ENCODE results near the gene CEP95. TPM values are rescaled to one million over a fixed set of nuclear protein-coding genes. Genes with fewer than 3 reads are reported as not detected.
A peak's percentile ranks its signal among the peaks of the same experiment; 100 is the strongest.

The CEP95 gene
- total RNA-seq, 1 donor from 2014 or later, result 48.3 TPM

DNA sequence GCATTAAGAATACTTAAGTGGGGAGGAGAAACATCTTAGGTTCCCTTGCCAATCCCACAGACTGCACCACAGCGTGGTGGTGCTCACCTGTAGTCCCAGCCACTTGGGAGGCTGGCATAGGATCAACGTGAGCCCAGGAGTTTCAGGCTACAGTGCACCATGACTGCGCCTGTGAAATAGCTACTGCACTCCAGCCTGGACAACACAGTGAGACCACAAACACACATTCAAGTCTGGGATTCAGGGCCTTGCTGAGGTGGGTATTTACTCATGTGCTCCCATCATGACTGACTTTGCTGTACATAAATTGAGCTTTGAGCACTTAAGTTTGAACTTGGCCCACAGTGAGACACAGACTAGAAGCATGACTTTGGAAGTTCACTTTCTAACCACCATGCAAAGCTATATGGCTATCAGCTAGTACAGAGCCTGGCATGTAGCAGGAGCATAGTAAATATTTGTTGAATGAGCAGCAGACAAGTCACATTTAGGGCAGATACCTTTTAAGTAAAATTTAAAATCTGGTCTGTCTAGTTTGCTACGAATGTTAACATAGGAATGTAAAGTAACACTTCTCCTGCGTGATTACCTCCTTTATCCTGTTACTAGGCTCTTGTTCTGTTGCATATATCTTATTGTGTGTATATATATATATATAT is 33.5 kb downstream of the CEP95 start:
- Mint-ChIP-seq H3K27me3 (no peaks in the 10 kb centered on the region), H3K9me3 (no peaks in the 10 kb centered on the region), H3K4me1 (no peaks in the 10 kb centered on the region), H3K36me3 (ENCODE audit: low read depth) (peaks cover 37% of the 10 kb centered on the region), H3K4me3 (no peak overlapping the region), H3K27ac (no peak overlapping the region)
- DNase-seq, result no peak
- intact Hi-C loops (cut with micrococcal nuclease), result no loop called here

DNA sequence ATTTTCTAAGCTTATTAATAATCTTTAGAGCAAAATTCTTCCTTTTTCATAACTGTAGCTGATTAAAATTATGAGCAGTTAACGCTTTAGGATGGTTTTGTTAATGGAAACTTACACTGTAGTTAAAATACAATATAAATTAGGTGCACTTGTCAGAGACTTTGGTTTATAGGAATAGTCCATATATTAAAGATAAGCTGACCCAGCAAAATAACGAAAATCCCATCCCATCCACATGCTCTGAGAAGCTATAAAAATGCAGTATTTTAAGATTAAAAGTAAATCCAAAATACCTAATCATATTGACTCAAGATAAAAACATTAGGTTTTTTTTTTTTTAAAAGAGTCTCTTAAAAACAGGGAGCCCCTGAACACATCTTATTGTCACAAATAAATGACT is 38.0 kb downstream of the CEP95 start:
- no peak for DNase-seq
- Mint-ChIP-seq H3K9me3 (no peaks in the 10 kb centered on the region), H3K36me3 (ENCODE audit: low read depth) (peaks cover 20% of the 10 kb centered on the region), H3K4me1 (no peaks in the 10 kb centered on the region), H3K4me3 (no peak overlapping the region), H3K27ac (no peak overlapping the region), H3K27me3 (no peaks in the 10 kb centered on the region)
- intact Hi-C loops (cut with micrococcal nuclease), result no loop called here

DNA sequence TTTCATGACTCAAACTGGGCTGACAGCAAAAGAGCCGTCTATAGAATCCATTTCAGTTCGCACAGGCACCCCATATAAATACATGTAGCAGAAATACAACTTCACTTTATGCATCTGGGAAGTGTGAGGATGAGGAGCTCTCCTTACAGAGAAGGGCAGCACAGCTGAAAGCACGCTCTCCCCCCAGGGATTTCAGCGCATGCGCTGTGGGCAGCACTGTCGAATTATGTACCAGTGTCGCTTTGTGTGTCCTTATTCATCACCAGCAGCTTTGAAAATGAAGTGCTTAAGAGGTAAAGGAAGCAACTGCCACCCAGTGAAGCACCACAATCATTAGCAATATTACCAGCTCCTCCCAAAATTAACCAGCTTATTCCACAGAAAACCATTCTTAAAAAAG is 39.9 kb downstream of the CEP95 start:
- Mint-ChIP-seq H3K4me3 (no peak overlapping the region), H3K27me3 (no peaks in the 10 kb centered on the region), H3K4me1 (no peaks in the 10 kb centered on the region), H3K27ac (no peak overlapping the region), H3K36me3 (ENCODE audit: low read depth) (peaks cover 19% of the 10 kb centered on the region), H3K9me3 (no peaks in the 10 kb centered on the region)
- intact Hi-C loops (cut with micrococcal nuclease), result no loop called here
- DNase-seq, result no peak

DNA sequence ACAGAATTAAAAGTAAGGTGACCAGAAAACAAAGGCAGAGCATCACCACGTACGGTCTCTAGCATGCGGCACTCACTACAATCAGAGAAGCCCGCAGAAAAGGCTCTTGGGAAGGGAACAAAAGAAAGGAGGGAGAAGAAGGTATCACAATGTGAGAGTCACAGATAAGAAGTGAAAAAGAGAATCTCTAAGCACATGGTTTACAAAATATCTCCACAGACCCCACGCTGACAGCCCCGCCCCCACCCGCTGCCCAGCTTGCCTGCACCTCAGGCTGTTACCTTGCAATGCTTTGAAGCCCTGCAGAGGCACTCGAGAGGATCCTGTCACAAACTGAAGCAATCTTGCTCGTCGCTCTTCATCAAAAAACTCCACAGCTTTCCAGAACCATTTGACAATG is 40.5 kb downstream of the CEP95 start:
- no peaks in the 10 kb centered on the region for H3K4me1 Mint-ChIP-seq
- no peaks in the 10 kb centered on the region for H3K27me3 Mint-ChIP-seq
- intact Hi-C loops (cut with micrococcal nuclease), result no loop called here
- H3K9me3 Mint-ChIP-seq, result no peaks in the 10 kb centered on the region
- no peak for DNase-seq
- H3K36me3 Mint-ChIP-seq (ENCODE audit: low read depth), result peaks cover 18% of the 10 kb centered on the region
- H3K27ac Mint-ChIP-seq, result no peak overlapping the region
- H3K4me3 Mint-ChIP-seq, result no peak overlapping the region

DNA sequence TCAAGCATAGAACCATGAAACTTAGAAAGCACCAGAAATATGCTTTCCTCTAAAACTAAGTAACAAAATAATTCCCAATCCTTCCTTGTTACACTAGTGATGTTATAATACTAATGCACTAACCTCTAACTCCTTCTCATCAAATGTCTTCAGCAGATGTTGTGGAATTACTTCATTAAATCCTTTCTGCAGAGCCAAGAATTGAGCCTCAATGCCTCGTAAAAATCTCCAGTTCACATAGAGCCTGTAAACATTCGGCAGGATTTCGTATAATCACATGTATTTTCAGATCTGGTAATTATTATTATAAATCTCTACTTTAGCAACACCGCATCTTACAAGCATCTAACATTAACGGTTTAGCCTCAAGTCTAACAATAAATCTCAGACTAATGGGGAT is 44.7 kb downstream of the CEP95 start:
- no peaks in the 10 kb centered on the region for H3K27me3 Mint-ChIP-seq
- peaks cover 21% of the 10 kb centered on the region for H3K36me3 Mint-ChIP-seq (ENCODE audit: low read depth)
- H3K4me3 Mint-ChIP-seq, result no peak overlapping the region
- DNase-seq, result no peak
- no peaks in the 10 kb centered on the region for H3K9me3 Mint-ChIP-seq
- intact Hi-C loops (cut with micrococcal nuclease), result no loop called here
- no peaks in the 10 kb centered on the region for H3K4me1 Mint-ChIP-seq
- H3K27ac Mint-ChIP-seq, result no peak overlapping the region

DNA sequence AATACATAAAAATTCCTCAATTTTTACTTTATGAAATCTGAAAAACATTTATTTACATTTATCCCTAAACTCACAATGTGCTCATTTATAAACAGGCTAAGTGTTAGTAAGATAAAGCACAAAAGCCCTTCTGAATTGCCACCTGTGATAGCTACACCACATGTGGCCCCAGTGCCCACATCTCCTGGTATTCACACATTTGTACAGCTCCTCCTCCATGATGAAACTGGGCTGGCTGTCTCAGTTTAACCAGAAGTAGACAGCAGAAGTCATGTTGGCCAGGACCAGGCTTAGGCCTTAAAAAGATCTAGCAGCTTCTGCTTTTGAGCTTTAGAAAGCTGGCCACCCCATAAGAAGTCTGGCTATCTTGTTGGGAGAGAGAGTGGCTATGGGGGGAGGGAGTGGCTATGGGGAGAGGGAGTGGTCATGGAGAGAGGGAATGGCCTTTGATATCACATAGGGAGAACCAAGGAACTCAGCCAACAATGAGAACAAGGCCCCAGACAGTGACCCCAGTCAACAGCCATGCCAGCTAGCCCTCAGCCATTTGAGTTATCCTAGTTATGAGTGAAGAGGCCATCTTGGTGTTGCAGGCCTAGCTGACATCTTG is 47.4 kb downstream of the CEP95 start:
- no peaks in the 10 kb centered on the region for H3K9me3 Mint-ChIP-seq
- no peak for DNase-seq
- intact Hi-C loops (cut with micrococcal nuclease), result no loop called here
- no peak overlapping the region for H3K27ac Mint-ChIP-seq
- no peaks in the 10 kb centered on the region for H3K4me1 Mint-ChIP-seq
- no peak overlapping the region for H3K4me3 Mint-ChIP-seq
- peaks cover 16% of the 10 kb centered on the region for H3K36me3 Mint-ChIP-seq (ENCODE audit: low read depth)
- H3K27me3 Mint-ChIP-seq, result no peaks in the 10 kb centered on the region

- Mint-ChIP-seq H3K9me3 (no peaks in the 10 kb centered on the region), H3K27me3 (no peaks in the 10 kb centered on the region), H3K4me1 (no peaks in the 10 kb centered on the region), H3K27ac (no peak overlapping the region), H3K4me3 (no peak overlapping the region), H3K36me3 (ENCODE audit: low read depth) (peaks cover 16% of the 10 kb centered on the region)
- intact Hi-C loops (cut with micrococcal nuclease), result no loop called here
- DNase-seq, result no peak
Observed at GRCh38 chr17:64555281-64555680, 48.5 kb downstream of the CEP95 start.

GRCh38 chr17:64564098-64564497 is 57.3 kb downstream of the CEP95 start:
- Mint-ChIP-seq H3K36me3 (ENCODE audit: low read depth) (peaks cover 27% of the 10 kb centered on the region), H3K27ac (peak overlapping the region; percentile 44), H3K4me3 (no peak overlapping the region), H3K4me1 (peaks cover 5% of the 10 kb centered on the region), H3K9me3 (no peaks in the 10 kb centered on the region), H3K27me3 (no peaks in the 10 kb centered on the region)
- intact Hi-C loops (cut with micrococcal nuclease), result no loop called here
- no peak for DNase-seq

DNA sequence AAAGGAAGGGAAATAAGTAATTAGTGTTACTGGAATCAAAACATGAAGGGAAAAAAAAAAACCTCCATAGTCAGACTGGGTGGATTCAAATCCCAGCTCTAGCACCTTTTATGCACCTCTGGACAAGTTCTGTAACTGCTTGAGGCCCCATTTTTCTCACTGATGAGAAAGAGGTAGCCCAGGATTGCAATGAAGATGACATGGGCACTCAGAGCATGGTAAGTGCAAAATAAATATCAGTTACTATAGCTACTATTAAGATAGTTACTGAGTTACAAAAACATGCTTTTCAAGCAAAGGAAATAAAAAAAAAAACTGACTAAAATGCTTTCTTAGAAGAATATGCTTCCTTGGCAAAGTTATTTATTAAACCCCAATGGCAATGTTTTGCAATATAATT is 58.8 kb downstream of the CEP95 start:
- no peak overlapping the region for H3K27ac Mint-ChIP-seq
- H3K36me3 Mint-ChIP-seq (ENCODE audit: low read depth), result peaks cover 28% of the 10 kb centered on the region
- no peaks in the 10 kb centered on the region for H3K9me3 Mint-ChIP-seq
- peaks cover 5% of the 10 kb centered on the region for H3K4me1 Mint-ChIP-seq
- no peak for DNase-seq
- H3K4me3 Mint-ChIP-seq, result no peak overlapping the region
- H3K27me3 Mint-ChIP-seq, result no peaks in the 10 kb centered on the region
- intact Hi-C loops (cut with micrococcal nuclease), result no loop called here

GRCh38 chr17:64571746-64572145 is 65.0 kb downstream of the CEP95 start:
- Mint-ChIP-seq H3K27ac (no peak overlapping the region), H3K36me3 (ENCODE audit: low read depth) (peaks cover 20% of the 10 kb centered on the region), H3K4me1 (peaks cover 12% of the 10 kb centered on the region), H3K9me3 (no peaks in the 10 kb centered on the region), H3K27me3 (no peaks in the 10 kb centered on the region), H3K4me3 (no peak overlapping the region)
- intact Hi-C loops (cut with micrococcal nuclease), result loop anchor here (2.0 kb wide), 3 partner anchors 37 to 65 kb away; partner anchors contain the start of genes CEP95 and DDX5
- no peak for DNase-seq

DNA sequence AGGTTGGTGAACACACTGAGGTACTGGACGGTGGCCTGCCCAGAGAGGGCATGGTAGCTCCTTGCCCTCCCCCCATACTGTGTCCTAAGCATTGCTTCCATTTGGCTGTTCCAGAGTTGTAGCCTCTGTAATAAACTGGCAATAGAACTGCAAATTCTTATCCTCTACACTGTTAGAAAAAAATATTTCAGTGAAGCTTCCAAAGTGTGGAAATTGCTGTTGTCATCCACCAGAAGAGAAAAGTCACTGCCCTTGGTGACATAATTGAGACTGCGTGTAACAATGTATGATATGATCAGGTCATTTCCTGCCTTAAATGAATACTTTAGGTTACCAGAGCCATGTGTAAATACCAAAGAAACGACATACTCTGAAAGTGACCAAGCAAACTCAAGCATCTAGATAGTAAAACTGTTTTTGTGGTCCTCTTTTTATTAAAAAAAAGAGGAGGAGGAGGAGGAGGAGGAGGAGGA is 65.9 kb downstream of the CEP95 start:
- intact Hi-C loops (cut with micrococcal nuclease), result loop anchor here (1.0 to 2.0 kb wide), 4 partner anchors 9 to 66 kb away; partner anchors contain the start of genes CEP95 and DDX5
- H3K9me3 Mint-ChIP-seq, result no peaks in the 10 kb centered on the region
- peak overlapping the region; percentile 84 for H3K27ac Mint-ChIP-seq
- no peaks in the 10 kb centered on the region for H3K27me3 Mint-ChIP-seq
- H3K4me1 Mint-ChIP-seq, result peaks cover 10% of the 10 kb centered on the region
- peaks cover 23% of the 10 kb centered on the region for H3K36me3 Mint-ChIP-seq (ENCODE audit: low read depth)
- DNase-seq, result peak; percentile 64
- peak overlapping the region; percentile 2 for H3K4me3 Mint-ChIP-seq

DNA sequence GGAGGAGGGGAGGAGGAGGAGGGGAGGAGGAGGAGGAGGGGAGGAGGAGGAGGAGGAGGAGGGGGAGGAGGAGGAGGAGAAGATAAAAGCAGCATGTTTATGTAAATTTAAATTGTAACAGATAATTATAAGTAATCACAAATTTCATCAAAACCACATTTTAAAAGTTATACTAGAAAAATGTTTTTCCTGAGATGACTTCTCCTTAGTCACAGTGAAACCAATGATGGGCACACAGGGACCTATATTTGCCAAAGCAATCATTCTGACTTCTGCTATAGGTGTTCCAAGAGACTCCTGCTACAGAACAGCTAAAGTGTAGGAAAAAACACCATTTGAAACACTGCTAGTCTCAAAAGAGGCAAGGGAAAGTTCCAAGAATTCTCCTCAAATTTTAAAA is 66.4 kb downstream of the CEP95 start:
- Mint-ChIP-seq H3K27ac (peak overlapping the region; percentile 77), H3K36me3 (ENCODE audit: low read depth) (peaks cover 25% of the 10 kb centered on the region), H3K4me1 (peaks cover 10% of the 10 kb centered on the region), H3K9me3 (no peaks in the 10 kb centered on the region), H3K4me3 (no peak overlapping the region), H3K27me3 (no peaks in the 10 kb centered on the region)
- intact Hi-C loops (cut with micrococcal nuclease), result loop anchor here (1.0 to 2.0 kb wide), 4 partner anchors 8 to 66 kb away; partner anchors contain the start of genes CEP95 and DDX5
- DNase-seq, result no peak

DNA sequence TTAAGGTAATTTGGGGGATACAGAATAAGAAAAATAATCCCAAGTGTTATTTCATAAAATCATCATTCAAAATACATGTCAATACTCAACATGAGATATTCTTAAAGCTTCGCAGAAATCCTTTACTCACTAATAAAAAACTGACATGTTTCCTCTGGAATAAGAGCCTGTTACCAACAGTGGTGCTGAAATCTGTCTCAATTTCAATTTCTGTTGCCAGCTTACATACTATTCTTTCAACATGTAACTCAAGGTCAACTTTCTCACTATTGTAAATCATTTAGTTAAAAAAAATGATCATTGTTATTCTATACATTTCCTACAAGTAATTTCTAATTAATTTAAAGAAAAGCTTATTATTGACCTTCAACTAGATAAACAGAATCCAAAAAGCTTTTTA is 67.9 kb downstream of the CEP95 start:
- Mint-ChIP-seq H3K27ac (no peak overlapping the region), H3K27me3 (no peaks in the 10 kb centered on the region), H3K9me3 (no peaks in the 10 kb centered on the region), H3K4me1 (peaks cover 12% of the 10 kb centered on the region), H3K36me3 (ENCODE audit: low read depth) (peaks cover 21% of the 10 kb centered on the region), H3K4me3 (no peak overlapping the region)
- intact Hi-C loops (cut with micrococcal nuclease), result no loop called here
- DNase-seq, result no peak

DNA sequence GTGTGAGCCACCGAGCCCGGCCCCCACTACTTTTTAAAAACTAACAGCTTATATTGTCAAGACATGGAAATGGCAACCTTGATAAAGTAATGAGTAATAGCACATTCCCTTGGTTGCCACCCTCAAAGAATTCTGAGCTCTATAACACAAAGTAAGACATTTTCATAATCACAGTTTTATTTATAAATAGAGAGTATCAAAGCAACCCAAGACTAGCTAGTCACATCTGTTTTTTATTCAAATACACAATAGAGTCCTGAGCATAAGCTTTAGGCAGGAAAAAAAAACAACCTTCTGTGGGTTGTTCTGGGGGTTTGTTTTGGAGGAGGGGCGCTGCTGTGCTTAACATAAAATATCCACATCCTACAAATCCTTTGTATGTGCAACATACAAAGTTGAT is 68.7 kb downstream of the CEP95 start:
- Mint-ChIP-seq H3K36me3 (ENCODE audit: low read depth) (peaks cover 22% of the 10 kb centered on the region), H3K27ac (no peak overlapping the region), H3K9me3 (no peaks in the 10 kb centered on the region), H3K27me3 (no peaks in the 10 kb centered on the region), H3K4me3 (no peak overlapping the region), H3K4me1 (peaks cover 14% of the 10 kb centered on the region)
- DNase-seq, result no peak
- intact Hi-C loops (cut with micrococcal nuclease), result no loop called here

All from activated CD4-positive, alpha-beta T cell treated with anti-CD3 and anti-CD28 coated beads, Interleukin-2, amount 10 ng/mL, durations not matched to agents 24 days and 14 days (primary cell).